Activated CD4-positive, alpha-beta memory T cell treated with anti-CD3 and anti-CD28 coated beads, Interleukin-2, amount 10 ng/mL, durations not matched to agents 7 days and 5 days (primary cell): Measurements from ENCODE around the gene GGNBP2. TPM values are rescaled to one million over a fixed set of nuclear protein-coding genes. Genes with fewer than 3 reads are reported as not detected.
"Not testable (repeated sequence)": the region's sequence is repeated elsewhere in the genome, so short reads cannot be mapped to it uniquely, and the experiment has no call there.

ENCODE experiments used
- CTCF ChIA-PET: fragments of 350-600 bp; sonication (Branson Sonifier 250); formaldehyde crosslinking; loops from one replicate; lab custom pipeline; 2021; ENCODE audit warnings: antibody characterized with exemption, inconsistent platforms; lab: Charles Lee
- POLR2A ChIA-PET: fragments of 350-600 bp; sonication (Branson Sonifier 250); formaldehyde crosslinking; loops from one replicate; lab custom pipeline; 2021; ENCODE audit warnings: antibody characterized with exemption; lab: Charles Lee
- DNase-seq: peaks from one replicate; pipeline ENCODE4 v3.0.0-alpha.2; 2020
- H3K27ac Mint-ChIP-seq: one replicate; pipeline ENCODE4 v1.8.0; 2021; ENCODE audit warnings: mild to moderate bottlenecking, mixed read lengths
- H3K27me3 Mint-ChIP-seq: one replicate; pipeline ENCODE4 v1.8.0; 2021; ENCODE audit warnings: mixed read lengths
- H3K36me3 Mint-ChIP-seq: one replicate; pipeline ENCODE4 v1.8.0; 2021; ENCODE audit warnings: low read depth, mixed read lengths
- H3K4me1 Mint-ChIP-seq: one replicate; pipeline ENCODE4 v1.8.0; 2021; ENCODE audit warnings: mixed read lengths
- H3K4me3 Mint-ChIP-seq: one replicate; pipeline ENCODE4 v1.8.0; 2021; ENCODE audit warnings: mild to moderate bottlenecking, mixed read lengths
- H3K9me3 Mint-ChIP-seq: one replicate; pipeline ENCODE4 v1.8.0; 2021; ENCODE audit warnings: mixed read lengths
- total RNA-seq, 2 experiments: library from RNA; stranded (reverse); gene quantifications; one replicate each; pipeline ENCODE4 v1.2.3, GENCODE V29; 2021

The GGNBP2 gene
- total RNA-seq, 2 experiments from 2014 or later: 94.0 to 106 TPM

DNA sequence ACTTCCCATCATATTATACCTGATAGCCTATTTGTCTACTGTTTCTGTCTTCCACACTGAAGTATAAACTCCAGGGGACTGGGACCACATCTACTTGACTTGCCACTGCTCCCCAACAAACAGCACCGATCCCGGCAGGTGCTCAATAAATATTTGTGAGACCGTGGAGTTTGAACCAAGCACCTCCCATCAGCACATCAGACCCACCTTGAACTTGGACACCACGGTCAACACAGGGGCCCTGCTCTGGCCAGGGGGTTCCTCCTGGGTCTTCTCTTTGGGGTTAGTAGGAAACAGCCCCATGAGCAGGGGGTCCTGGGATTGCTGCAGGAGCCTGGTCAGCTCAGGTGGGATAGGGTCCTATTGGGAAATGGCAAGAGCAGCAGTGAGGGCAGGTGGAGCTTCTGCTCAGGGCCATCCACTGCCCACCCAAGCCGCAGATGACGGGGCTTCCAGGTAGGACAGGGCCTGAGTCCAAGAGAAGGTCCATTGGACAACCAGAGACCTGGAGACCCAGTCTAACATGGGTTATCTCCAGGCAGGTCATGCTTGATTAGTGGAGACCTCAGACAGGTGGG lies 38.4 kb upstream of the GGNBP2 start:
- CTCF ChIA-PET: no interaction called here
- Mint-ChIP-seq H3K27me3 (no peaks in the 10 kb centered on the region), H3K4me3 (no peak overlapping the region), H3K9me3 (no peaks in the 10 kb centered on the region), H3K27ac (no peak overlapping the region), H3K4me1 (no peaks in the 10 kb centered on the region), H3K36me3 (peaks cover 63% of the 10 kb centered on the region)
- no peak for DNase-seq
- POLR2A ChIA-PET: no interaction called here

DNA sequence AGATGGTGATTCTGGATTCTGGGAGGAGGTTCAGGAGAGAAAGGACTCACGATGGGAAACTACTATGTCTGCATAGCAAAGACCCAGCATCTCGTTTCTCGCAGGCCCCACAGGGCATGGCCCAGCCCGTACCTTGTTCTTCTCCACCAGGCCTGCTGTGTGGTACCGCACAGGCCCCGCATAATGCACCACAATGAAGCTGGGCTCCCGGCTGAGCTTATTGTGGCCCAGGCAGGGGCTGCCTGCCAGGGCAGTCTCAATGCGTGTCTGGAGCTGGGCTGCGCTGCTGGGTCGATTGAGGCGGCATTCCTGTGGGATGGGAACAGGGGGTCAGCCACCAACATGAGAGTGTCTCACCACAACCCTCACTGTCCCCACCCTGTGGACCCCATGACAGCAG lies 37.9 kb upstream of the GGNBP2 start:
- POLR2A ChIA-PET: interaction anchor here (1.6 kb wide), 1 partner anchor 18 kb away, joined by 3 read pairs; no protein-coding TSS in a partner anchor
- CTCF ChIA-PET: no interaction called here
- H3K4me1 Mint-ChIP-seq: no peaks in the 10 kb centered on the region
- H3K9me3 Mint-ChIP-seq: no peaks in the 10 kb centered on the region
- DNase-seq: no peak
- peaks cover 63% of the 10 kb centered on the region for H3K36me3 Mint-ChIP-seq
- no peak overlapping the region for H3K4me3 Mint-ChIP-seq
- H3K27me3 Mint-ChIP-seq: no peaks in the 10 kb centered on the region
- H3K27ac Mint-ChIP-seq: no peak overlapping the region

DNA sequence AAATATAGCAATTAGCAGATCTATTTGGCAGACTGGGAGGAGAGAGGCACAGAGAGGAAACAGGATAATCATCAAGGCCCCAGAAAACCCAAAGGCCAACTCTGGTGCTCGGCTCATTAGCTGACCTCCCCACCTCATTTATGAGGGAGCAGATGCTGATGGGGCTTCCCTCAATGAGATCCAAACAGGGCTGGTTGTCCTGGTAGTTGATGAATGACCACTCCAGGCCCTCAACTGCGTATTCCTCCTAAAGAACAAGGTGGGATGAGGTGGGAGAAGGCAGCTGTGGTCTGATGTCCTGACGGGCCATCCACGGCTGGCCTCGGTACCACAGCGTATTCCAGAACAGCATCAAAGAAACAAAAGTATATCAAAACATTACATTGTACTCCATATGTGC lies 37.5 kb upstream of the GGNBP2 start:
- no peak overlapping the region for H3K27ac Mint-ChIP-seq
- no peaks in the 10 kb centered on the region for H3K9me3 Mint-ChIP-seq
- POLR2A ChIA-PET: interaction anchor here (1.2 to 1.6 kb wide), 2 partner anchors 17 to 19 kb away, joined by 3 read pairs; no protein-coding TSS in a partner anchor
- H3K27me3 Mint-ChIP-seq: no peaks in the 10 kb centered on the region
- no peak for DNase-seq
- H3K4me1 Mint-ChIP-seq: no peaks in the 10 kb centered on the region
- H3K4me3 Mint-ChIP-seq: no peak overlapping the region
- H3K36me3 Mint-ChIP-seq: peaks cover 60% of the 10 kb centered on the region
- CTCF ChIA-PET: no interaction called here

DNA sequence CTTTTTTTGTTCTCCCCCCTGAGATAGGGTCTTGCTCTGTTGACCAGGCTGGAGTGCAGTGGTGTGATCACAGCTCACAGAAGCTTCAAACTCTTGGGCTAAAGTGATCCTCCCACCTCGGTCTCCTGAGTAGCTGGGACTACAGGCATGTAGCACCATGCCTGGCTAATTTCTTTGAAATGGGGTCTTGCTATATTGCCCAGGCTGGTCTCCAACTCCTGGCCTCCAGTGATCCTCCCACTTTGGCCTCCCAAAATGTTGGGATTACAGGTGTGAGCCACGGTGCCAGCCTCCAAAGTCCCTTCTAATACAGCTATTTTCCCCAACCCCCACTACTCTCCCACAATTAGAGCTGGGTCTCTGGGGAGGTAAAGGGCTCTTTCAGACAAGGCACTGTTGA lies 36.3 kb upstream of the GGNBP2 start:
- peaks cover 61% of the 10 kb centered on the region for H3K36me3 Mint-ChIP-seq
- H3K27ac Mint-ChIP-seq, CTCF ChIA-PET, DNase-seq, H3K27me3 Mint-ChIP-seq, H3K4me1 Mint-ChIP-seq, H3K4me3 Mint-ChIP-seq, H3K9me3 Mint-ChIP-seq: not testable (repeated sequence)
- POLR2A ChIA-PET: interaction anchor here (1.2 to 1.7 kb wide), 3 partner anchors 16 to 22 kb away, joined by 3 to 4 read pairs (median 3); no protein-coding TSS in a partner anchor

DNA sequence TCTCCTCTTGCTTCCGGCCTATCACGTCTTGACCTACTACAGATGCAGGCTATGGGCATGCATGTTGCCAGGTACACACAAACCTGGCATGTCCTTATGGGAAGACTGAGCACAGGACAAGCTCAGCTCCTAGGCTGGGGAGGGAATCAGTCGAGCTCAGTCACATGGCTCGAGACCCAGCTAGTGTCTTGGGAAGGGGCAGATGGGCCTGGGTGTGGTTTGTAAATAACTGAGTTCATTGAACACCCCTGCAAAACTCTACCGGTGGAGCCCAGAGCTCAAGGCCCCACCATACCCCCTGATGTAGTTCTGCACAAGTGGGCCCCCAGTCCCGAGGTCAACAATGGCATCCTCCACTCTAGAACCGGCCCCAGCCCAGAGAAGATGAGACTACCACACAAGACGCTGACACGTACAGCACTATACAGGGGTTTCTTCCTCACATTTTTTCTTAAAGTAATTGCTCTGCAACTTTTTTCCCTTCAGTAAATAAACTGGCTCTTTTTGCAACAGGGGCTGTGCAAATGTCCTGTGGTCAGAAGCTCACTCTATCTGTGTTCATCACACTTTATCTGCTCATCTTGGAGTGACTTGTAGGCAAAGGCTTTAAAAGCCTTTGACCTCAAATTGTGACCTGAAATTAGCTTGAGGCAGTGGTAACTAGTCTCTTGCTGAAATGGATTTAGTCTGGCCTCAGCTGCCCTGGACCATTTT lies 35.3 kb upstream of the GGNBP2 start:
- ChIA-PET CTCF (no interaction called here), POLR2A (interaction anchor here (0.7 to 1.7 kb wide), 2 partner anchors 8 to 21 kb away, joined by 3 to 4 read pairs; no protein-coding TSS in a partner anchor)
- Mint-ChIP-seq H3K4me1 (no peaks in the 10 kb centered on the region), H3K27me3 (no peaks in the 10 kb centered on the region), H3K27ac (no peak overlapping the region), H3K4me3 (no peak overlapping the region), H3K9me3 (no peaks in the 10 kb centered on the region), H3K36me3 (peaks cover 51% of the 10 kb centered on the region)
- DNase-seq: no peak

DNA sequence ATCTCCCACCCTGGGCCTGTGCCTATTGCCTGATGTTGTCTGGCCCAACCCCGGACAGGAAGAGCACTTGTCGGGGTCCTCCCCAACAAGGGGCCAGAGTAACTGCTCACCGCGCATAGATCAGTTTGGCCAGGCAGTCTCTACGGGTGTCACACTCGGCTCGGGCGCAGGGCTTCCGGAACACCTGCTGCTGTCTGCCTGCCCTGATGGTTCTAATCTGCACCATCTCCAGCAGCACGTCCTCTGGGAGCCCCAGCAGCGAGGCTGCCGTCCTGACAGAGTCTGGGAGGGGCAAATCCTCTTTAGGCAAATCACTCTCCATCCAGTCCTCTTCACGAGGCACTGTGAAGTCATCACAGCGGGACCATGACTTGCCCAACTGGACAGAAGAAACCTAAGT lies 34.1 kb upstream of the GGNBP2 start:
- POLR2A ChIA-PET: no interaction called here

DNA sequence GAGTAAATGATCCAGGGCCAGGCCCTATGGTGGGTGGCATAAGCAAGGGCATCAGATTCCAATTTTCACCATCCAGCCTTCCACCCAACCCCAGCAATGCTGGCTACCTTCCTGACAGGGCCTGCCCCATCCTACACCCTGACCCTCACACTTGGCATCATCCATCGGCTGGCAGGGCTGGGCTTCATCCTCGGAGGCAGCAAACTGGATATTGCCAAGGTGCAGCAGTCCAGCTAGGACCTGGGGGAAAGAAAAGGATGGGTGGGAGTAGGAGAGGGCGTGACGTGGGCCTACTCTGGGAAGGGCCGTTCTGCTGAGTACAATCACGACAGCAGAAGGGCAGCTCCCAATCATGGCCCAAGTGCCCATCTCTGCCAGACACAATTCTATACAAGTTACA lies 33.5 kb upstream of the GGNBP2 start:
- Mint-ChIP-seq H3K27me3 (no peaks in the 10 kb centered on the region), H3K4me3 (no peak overlapping the region), H3K27ac (no peak overlapping the region), H3K9me3 (no peaks in the 10 kb centered on the region), H3K4me1 (no peaks in the 10 kb centered on the region), H3K36me3 (peaks cover 48% of the 10 kb centered on the region)
- POLR2A ChIA-PET: no interaction called here
- no peak for DNase-seq
- CTCF ChIA-PET: interaction anchor here (0.9 kb wide), 1 partner anchor 23 kb away, joined by 4 read pairs; no protein-coding TSS in a partner anchor

More for the DNA sequence above, 34.1 kb upstream of the GGNBP2 start:
- Mint-ChIP-seq H3K9me3 (no peaks in the 10 kb centered on the region), H3K4me1 (no peaks in the 10 kb centered on the region), H3K27ac (no peak overlapping the region), H3K36me3 (peaks cover 49% of the 10 kb centered on the region), H3K4me3 (no peak overlapping the region), H3K27me3 (no peaks in the 10 kb centered on the region)
- CTCF ChIA-PET: no interaction called here
- DNase-seq: no peak

DNA sequence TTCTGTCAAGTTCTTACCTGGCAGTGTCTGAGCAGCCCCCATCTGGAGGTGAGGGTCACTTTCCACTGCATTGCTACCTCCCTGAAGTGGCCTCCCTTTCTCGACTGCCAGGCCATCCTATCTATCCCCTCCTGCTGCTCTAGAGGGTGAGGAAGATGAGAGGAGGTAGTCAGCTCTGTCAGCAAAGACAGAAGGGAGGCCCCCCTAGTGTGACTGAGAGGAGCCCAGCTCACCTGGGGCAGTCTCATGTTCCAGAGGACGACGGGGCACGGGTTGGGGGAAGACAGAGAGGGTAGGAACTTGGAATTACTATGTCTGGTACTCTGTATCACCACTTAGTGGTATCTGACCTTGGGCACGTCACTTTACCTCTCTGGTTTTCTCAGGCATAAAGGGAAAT lies 32.1 kb upstream of the GGNBP2 start:
- POLR2A ChIA-PET: no interaction called here
- H3K36me3 Mint-ChIP-seq: peaks cover 50% of the 10 kb centered on the region

DNA sequence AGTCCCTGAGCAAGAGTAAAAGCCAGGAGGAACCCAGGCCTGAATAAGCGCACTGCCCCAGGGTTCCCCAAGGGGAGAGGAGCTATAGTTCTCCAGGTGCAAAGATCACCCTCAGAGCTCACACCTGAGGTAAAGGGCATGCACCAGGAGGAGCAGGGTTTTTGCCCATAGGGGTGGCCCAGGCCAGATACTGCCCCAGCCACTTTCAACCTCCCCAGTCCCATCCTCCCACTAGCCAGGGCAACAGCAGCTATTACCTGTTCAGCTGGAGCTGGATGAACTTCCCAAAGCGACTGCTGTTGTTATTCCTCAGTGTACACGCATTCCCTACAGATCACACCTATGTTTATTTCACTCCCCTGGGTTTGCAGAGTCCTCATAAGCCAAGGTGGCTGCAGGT lies 29.9 kb upstream of the GGNBP2 start:
- Mint-ChIP-seq H3K4me3 (no peak overlapping the region), H3K36me3 (peaks cover 50% of the 10 kb centered on the region), H3K4me1 (no peaks in the 10 kb centered on the region), H3K9me3 (no peaks in the 10 kb centered on the region), H3K27ac (no peak overlapping the region), H3K27me3 (no peaks in the 10 kb centered on the region)
- DNase-seq: no peak
- POLR2A ChIA-PET: interaction anchor here (1.9 kb wide), 1 partner anchor 19 kb away, joined by 5 read pairs; no protein-coding TSS in a partner anchor
- CTCF ChIA-PET: interaction anchor here (0.5 to 0.7 kb wide), 2 partner anchors 8 to 19 kb away, joined by 3 read pairs; partner anchors contain the start of genes MYO19 and PIGW

More for the DNA sequence above, 32.1 kb upstream of the GGNBP2 start:
- Mint-ChIP-seq H3K27me3 (no peaks in the 10 kb centered on the region), H3K4me3 (no peak overlapping the region), H3K9me3 (no peaks in the 10 kb centered on the region), H3K4me1 (no peaks in the 10 kb centered on the region), H3K27ac (no peak overlapping the region)
- CTCF ChIA-PET: no interaction called here
- no peak for DNase-seq

DNA sequence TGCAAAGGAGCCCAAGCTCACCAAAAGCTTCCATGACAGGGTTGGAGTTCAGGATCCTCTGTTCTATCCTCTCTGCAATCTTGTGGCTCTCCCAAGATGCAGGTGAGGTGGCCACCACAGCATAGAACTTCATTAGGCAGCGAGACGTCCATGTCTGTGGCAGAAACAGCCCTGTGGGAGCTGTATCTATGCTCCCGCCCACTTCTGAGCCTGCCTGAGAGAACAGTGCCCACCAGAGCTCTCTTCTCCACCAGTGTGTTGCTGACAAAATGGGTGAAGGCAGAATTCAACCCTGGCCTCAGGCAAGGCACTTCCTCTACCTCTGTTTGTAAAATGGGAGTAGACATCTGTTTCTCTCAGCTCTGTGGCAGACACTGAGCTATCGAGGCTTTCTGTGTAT lies 28.9 kb upstream of the GGNBP2 start:
- no peak for DNase-seq
- H3K9me3 Mint-ChIP-seq: no peaks in the 10 kb centered on the region
- H3K27ac Mint-ChIP-seq: no peak overlapping the region
- peaks cover 2% of the 10 kb centered on the region for H3K4me1 Mint-ChIP-seq
- peaks cover 53% of the 10 kb centered on the region for H3K36me3 Mint-ChIP-seq
- CTCF ChIA-PET: interaction anchor here (1.2 to 1.3 kb wide), 2 partner anchors 18 to 19 kb away, joined by 3 read pairs; partner anchors contain the start of genes MYO19 and PIGW
- no peaks in the 10 kb centered on the region for H3K27me3 Mint-ChIP-seq
- POLR2A ChIA-PET: interaction anchor here (1.0 to 1.9 kb wide), 3 partner anchors 14 to 19 kb away, joined by 3 to 5 read pairs (median 3); partner anchors contain the start of gene PIGW
- no peak overlapping the region for H3K4me3 Mint-ChIP-seq

DNA sequence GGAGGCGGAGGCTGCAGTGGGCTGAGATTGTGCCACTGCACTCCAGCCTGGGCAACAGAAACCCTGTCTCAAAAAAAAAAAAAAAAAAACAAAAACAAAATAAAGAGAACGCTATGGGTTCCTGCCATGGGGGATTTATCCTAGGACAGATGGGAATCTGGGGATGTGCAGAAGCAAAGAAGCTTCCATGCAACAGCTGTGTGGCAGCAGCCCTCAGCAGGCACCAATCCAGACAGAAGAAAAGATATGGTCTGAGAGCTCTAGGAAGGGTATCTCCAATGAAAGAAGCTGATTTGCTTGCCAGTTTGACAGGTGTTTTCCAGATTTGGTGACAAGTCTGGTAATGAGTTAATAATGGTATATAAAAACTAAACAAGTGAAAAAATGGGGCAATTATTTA lies 21.6 kb upstream of the GGNBP2 start:
- DNase-seq: no peak
- H3K27me3 Mint-ChIP-seq: no peaks in the 10 kb centered on the region
- CTCF ChIA-PET: interaction anchor here (0.7 to 2.2 kb wide), 2 partner anchors 9 to 11 kb away, joined by 3 to 8 read pairs; partner anchors contain the start of genes MYO19 and PIGW
- H3K4me1 Mint-ChIP-seq: peaks cover 25% of the 10 kb centered on the region
- peaks cover 65% of the 10 kb centered on the region for H3K36me3 Mint-ChIP-seq
- no peak overlapping the region for H3K27ac Mint-ChIP-seq
- H3K9me3 Mint-ChIP-seq: no peaks in the 10 kb centered on the region
- POLR2A ChIA-PET: no interaction called here
- no peak overlapping the region for H3K4me3 Mint-ChIP-seq

DNA sequence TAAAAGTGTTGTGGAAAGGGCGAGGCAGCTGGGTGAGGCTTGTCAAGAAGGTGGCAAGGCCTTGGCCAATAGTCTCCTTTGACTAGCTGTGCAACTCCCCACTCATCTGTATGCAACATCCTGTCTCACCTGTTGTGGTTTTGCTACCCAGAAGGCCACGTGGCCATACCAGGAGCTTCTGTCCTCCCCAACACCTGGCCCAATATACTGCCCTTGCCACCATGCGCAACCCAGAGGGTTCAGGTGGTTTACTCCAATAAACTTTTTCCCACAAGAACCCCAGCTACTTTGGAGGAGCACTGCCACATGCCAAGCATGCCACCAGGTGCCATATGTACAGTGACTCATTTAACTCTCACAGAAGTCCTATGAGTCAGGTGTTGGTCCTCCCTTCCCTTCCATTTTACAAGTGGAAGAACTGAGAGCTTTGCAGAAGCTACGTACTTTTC lies 20.3 kb upstream of the GGNBP2 start:
- Mint-ChIP-seq H3K9me3 (no peaks in the 10 kb centered on the region), H3K4me1 (peaks cover 32% of the 10 kb centered on the region), H3K4me3 (no peak overlapping the region), H3K36me3 (peaks cover 64% of the 10 kb centered on the region), H3K27ac (peak overlapping the region; percentile 40), H3K27me3 (no peaks in the 10 kb centered on the region)
- DNase-seq: peak; percentile 13
- CTCF ChIA-PET: interaction anchor here (2.2 kb wide), 1 partner anchor 10 kb away, joined by 8 read pairs; the partner anchor contains the start of genes MYO19 and PIGW
- POLR2A ChIA-PET: interaction anchor here (0.8 to 2.0 kb wide), 4 partner anchors 10 to 29 kb away, joined by 3 to 14 read pairs (median 4); partner anchors contain the start of genes MYO19 and PIGW

DNA sequence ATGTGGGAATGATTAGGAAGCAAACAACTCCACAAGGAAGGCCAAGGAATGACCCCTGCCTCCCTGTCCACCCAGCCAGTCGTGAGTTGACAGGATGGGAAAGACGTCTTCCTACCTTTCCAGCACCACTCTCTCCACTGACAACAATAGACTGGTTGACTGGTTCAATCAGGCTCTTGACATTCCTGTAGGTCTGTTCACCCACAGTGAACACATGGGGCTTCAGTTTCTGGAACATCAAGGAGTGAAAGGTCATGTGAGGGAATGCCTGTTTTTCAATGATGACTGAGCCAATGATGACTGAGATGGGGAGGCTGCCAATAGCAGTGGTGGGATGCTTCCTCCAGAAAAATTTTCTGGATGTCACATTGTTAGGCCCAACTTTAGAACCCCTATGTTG lies 19.6 kb upstream of the GGNBP2 start:
- Mint-ChIP-seq H3K36me3 (peaks cover 63% of the 10 kb centered on the region), H3K9me3 (no peaks in the 10 kb centered on the region), H3K27me3 (no peaks in the 10 kb centered on the region), H3K27ac (no peak overlapping the region), H3K4me3 (no peak overlapping the region), H3K4me1 (peaks cover 33% of the 10 kb centered on the region)
- CTCF ChIA-PET: interaction anchor here (2.2 kb wide), 1 partner anchor 9 kb away, joined by 8 read pairs; the partner anchor contains the start of genes MYO19 and PIGW
- peak; percentile 3 for DNase-seq
- POLR2A ChIA-PET: interaction anchor here (0.8 to 2.0 kb wide), 3 partner anchors 9 to 21 kb away, joined by 3 to 14 read pairs (median 4); partner anchors contain the start of genes MYO19 and PIGW
